Transverse colon (tissue), 4 donors: ENCODE data around the gene SMYD1.

ENCODE experiments used
- CTCF ChIP-seq, 5 experiments: fragments of 200-600 bp in 3 of 5; fragments of 450-650 bp in 2 of 5; sonication (generic) in 3 of 5; IDR thresholded peaks; 1 replicate in 2 of 5; 2 replicates in 3 of 5; pipeline ENCODE4 v1.5.1; 2016 to 2017; ENCODE audit warnings: antibody characterized with exemption in 5 of 5, inconsistent platforms in 3 of 5, mild to moderate bottlenecking in 2 of 5, moderate library complexity in 1 of 5
- POLR2AphosphoS5 ChIP-seq, 3 donors: sonication (generic); formaldehyde crosslinking; IDR thresholded peaks; one replicate each; pipeline ENCODE4 v1.6.1; 2016; ENCODE audit warnings: antibody characterized with exemption in 3 of 3

- TF ChIP-seq CTCF (IDR thresholded peaks at IDR 0.05) (no peak), POLR2AphosphoS5 (IDR thresholded peaks at IDR 0.05) (no peak)
Measured at GRCh38 chr2:88022669-88022921, 45.0 kb upstream of the SMYD1 start.
